ENCODE data around the gene MBNL2. TPM values are rescaled to one million over a fixed set of nuclear protein-coding genes. Genes with fewer than 3 reads are reported as not detected.
A peak's percentile ranks its signal among the peaks of the same experiment; 100 is the strongest.

Gene MBNL2
- total and polyA plus RNA-seq, 4 donors = 26.5 to 79.4 (median 55.7) TPM

DNA sequence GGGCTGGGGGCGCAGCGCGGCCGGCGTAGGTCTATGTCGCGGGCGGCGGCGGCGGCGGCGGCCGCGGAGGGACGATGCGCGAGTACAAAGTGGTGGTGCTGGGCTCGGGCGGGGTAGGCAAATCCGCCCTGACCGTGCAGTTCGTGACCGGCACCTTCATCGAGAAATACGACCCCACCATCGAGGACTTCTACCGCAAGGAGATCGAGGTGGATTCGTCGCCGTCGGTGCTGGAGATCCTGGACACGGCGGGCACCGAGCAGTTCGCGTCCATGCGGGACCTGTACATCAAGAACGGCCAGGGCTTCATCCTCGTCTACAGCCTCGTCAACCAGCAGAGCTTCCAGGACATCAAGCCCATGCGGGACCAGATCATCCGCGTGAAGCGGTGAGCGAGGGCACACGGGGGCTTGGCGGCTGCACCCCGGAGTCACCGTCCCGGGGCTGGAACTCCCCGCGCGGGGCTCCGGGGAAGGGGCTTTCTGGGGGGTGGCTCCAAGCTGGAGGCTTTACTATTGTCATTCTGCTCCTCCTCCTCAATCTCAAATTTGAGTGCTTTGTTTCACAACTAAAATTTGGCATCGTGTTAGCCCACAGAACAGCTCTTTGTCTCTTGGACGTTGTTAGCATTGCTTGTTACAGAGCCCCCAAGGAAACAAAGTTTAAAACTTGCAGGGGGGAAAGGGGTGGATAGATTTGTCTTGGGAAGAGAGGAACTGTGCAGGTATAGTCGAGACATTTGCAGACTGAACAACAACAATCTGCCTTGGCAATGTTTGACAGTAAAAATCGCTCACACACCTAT, 212.5 kb downstream of the MBNL2 start:
- peak; percentile 62 to 82 for DNase-seq
- intact Hi-C loops (cut with DNase I) = loop anchor here (10.0 kb wide), 2 partner anchors 180 to 320 kb away; no protein-coding TSS in a partner anchor
- H3K9me3 ChIP-seq (ENCODE audit: control insufficient read depth, low read length) = no peaks in the 10 kb centered on the region
- 0 to 1% methylated on average over 59 to 60 of the region's 60 CpGs for WGBS, 2 donors
- peak overlapping the region; percentile 88 to 96 for H3K4me3 ChIP-seq (ENCODE audit: low read length in 2 of 2)
- no peak for ATAC-seq (ENCODE audit: low FRiP score)
- H3K27me3 ChIP-seq (ENCODE audit: control insufficient read depth in 1 of 2, insufficient read depth in 2 of 2, low read length in 1 of 2) = no peaks in the 10 kb centered on the region
- peaks cover 3 to 8% of the 10 kb centered on the region in 2 donors for H3K4me1 ChIP-seq (ENCODE audit: control insufficient read depth in 1 of 2, insufficient read depth in 2 of 2, low read length in 2 of 2)
- H3K36me3 ChIP-seq (ENCODE audit: control insufficient read depth in 1 of 2, insufficient read depth in 2 of 2, low read length in 1 of 2) = no peaks in the 10 kb centered on the region
- H3K27ac ChIP-seq (ENCODE audit: low read depth in 1 of 2, low read length in 2 of 2) = peak overlapping the region in 1 of 2 donors; percentile 62

DNA sequence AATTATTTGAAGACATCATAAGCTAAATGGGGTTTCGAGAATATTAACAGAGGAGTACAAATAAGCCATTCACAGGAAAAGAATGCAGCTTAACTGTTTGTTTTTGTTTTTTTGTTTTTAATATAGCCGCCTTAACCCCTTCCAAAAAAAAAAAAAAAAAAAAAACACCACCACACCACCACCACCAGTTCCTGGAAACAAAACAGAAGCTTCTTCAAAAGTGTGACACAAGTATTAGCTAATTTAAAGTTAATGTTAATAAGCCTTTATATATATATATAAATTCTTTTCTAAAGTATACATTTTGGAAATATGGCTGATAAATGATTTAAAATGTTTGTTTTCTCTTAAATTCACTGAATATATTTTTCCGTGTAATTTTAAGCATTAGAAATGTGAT, 213.2 kb downstream of the MBNL2 start:
- H3K9me3 ChIP-seq (ENCODE audit: control insufficient read depth, low read length) = no peaks in the 10 kb centered on the region
- WGBS, 2 donors = 15 to 20% methylated on average over 3 of the region's 3 CpGs
- no peak overlapping the region for H3K27ac ChIP-seq (ENCODE audit: low read depth in 1 of 2, low read length in 2 of 2)
- peaks cover 3 to 8% of the 10 kb centered on the region in 2 donors for H3K4me1 ChIP-seq (ENCODE audit: control insufficient read depth in 1 of 2, insufficient read depth in 2 of 2, low read length in 2 of 2)
- intact Hi-C loops (cut with DNase I) = loop anchor here (10.0 kb wide), 2 partner anchors 181 to 321 kb away; no protein-coding TSS in a partner anchor
- DNase-seq = no peak
- ATAC-seq (ENCODE audit: low FRiP score) = no peak
- H3K27me3 ChIP-seq (ENCODE audit: control insufficient read depth in 1 of 2, insufficient read depth in 2 of 2, low read length in 1 of 2) = no peaks in the 10 kb centered on the region
- peak overlapping the region; percentile 88 to 96 for H3K4me3 ChIP-seq (ENCODE audit: low read length in 2 of 2)
- no peaks in the 10 kb centered on the region for H3K36me3 ChIP-seq (ENCODE audit: control insufficient read depth in 1 of 2, insufficient read depth in 2 of 2, low read length in 1 of 2)

DNA sequence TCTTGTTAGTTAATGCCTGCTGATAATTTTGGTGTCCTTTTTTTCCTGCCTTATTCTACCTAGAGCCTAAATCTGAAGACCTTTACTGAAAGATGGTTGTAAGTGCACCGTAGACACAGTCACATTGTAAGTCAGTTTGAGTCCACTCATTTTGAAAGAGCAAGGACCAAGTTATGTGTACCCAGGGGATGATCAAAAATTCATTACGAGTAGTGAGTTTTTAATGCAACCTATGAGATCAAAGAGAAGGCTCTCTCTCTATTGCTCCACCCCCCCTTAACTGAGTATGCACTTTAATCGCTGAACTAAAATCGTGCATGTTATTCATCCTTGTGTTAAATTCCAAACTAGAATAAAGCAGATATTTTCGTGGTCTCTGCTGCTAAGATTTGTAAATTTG, 213.7 kb downstream of the MBNL2 start:
- Histone ChIP-seq H3K4me1 (ENCODE audit: control insufficient read depth in 1 of 2, insufficient read depth in 2 of 2, low read length in 2 of 2) (peaks cover 3 to 8% of the 10 kb centered on the region in 2 donors), H3K27me3 (ENCODE audit: control insufficient read depth in 1 of 2, insufficient read depth in 2 of 2, low read length in 1 of 2) (no peaks in the 10 kb centered on the region), H3K36me3 (ENCODE audit: control insufficient read depth in 1 of 2, insufficient read depth in 2 of 2, low read length in 1 of 2) (no peaks in the 10 kb centered on the region), H3K4me3 (ENCODE audit: low read length in 2 of 2) (peak overlapping the region; percentile 47 to 96), H3K27ac (ENCODE audit: low read depth in 1 of 2, low read length in 2 of 2) (no peak overlapping the region), H3K9me3 (ENCODE audit: control insufficient read depth, low read length) (no peaks in the 10 kb centered on the region)
- 6 to 8% methylated on average over 5 of the region's 5 CpGs for WGBS, 2 donors
- DNase-seq (no peak), ATAC-seq (ENCODE audit: low FRiP score) (no peak)
- intact Hi-C loops (cut with DNase I) = loop anchor here (10.0 kb wide), 2 partner anchors 181 to 321 kb away; no protein-coding TSS in a partner anchor

DNA sequence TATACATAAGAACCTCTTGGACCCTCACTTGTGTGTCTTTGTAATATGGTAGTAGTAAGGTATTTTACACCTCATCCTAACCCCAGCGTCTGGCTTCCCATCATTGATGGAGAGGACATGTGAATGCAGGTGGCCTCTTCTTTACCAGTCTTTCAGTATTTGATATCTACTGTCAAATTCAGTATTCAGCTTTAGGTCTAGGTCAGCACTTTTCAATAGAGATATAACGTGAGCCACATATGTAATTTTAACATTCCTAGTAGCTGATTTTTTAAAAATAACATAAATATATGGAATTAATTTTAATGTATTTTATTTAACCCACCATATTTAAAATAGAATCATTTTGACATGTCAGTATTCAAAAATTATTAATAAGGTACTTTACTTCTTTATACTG, 214.7 kb downstream of the MBNL2 start:
- 78 to 88% methylated on average over 2 of the region's 2 CpGs for WGBS, 2 donors
- H3K27me3 ChIP-seq (ENCODE audit: control insufficient read depth in 1 of 2, insufficient read depth in 2 of 2, low read length in 1 of 2) = no peaks in the 10 kb centered on the region
- DNase-seq (no peak), ATAC-seq (ENCODE audit: low FRiP score) (no peak)
- intact Hi-C loops (cut with DNase I) = loop anchor here (10.0 kb wide), 2 partner anchors 182 to 322 kb away; no protein-coding TSS in a partner anchor
- peak overlapping the region in 1 of 2 donors; percentile 96 for H3K4me3 ChIP-seq (ENCODE audit: low read length in 2 of 2)
- no peaks in the 10 kb centered on the region for H3K9me3 ChIP-seq (ENCODE audit: control insufficient read depth, low read length)
- no peaks in the 10 kb centered on the region for H3K36me3 ChIP-seq (ENCODE audit: control insufficient read depth in 1 of 2, insufficient read depth in 2 of 2, low read length in 1 of 2)
- H3K27ac ChIP-seq (ENCODE audit: low read depth in 1 of 2, low read length in 2 of 2) = no peak overlapping the region
- peaks cover 3 to 8% of the 10 kb centered on the region in 2 donors for H3K4me1 ChIP-seq (ENCODE audit: control insufficient read depth in 1 of 2, insufficient read depth in 2 of 2, low read length in 2 of 2)

DNA sequence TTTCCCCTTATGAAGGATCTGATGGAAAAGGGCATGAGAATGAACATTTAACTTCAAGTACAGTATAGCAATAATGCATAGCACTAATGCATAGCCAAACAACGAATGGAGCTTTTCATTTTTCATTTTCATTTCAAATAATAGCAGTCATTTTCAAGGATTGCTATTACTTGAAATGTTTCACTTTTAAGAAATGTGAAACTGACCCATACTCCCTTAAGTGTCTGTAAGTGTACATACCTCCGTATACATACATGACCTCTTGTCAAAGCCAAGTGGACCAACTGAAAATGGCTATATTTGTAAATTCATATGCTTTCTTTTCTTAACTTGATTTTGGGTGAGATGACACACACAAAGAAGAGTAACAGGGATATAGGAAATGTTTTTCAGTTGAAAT, 215.6 kb downstream of the MBNL2 start:
- Histone ChIP-seq H3K27ac (ENCODE audit: low read depth in 1 of 2, low read length in 2 of 2) (no peak overlapping the region), H3K4me1 (ENCODE audit: control insufficient read depth in 1 of 2, insufficient read depth in 2 of 2, low read length in 2 of 2) (peaks cover 3 to 8% of the 10 kb centered on the region in 2 donors), H3K27me3 (ENCODE audit: control insufficient read depth in 1 of 2, insufficient read depth in 2 of 2, low read length in 1 of 2) (no peaks in the 10 kb centered on the region), H3K9me3 (ENCODE audit: control insufficient read depth, low read length) (no peaks in the 10 kb centered on the region), H3K4me3 (ENCODE audit: low read length in 2 of 2) (peak overlapping the region in 1 of 2 donors; percentile 10), H3K36me3 (ENCODE audit: control insufficient read depth in 1 of 2, insufficient read depth in 2 of 2, low read length in 1 of 2) (no peaks in the 10 kb centered on the region)
- intact Hi-C loops (cut with DNase I) = loop anchor here (10.0 kb wide), 2 partner anchors 183 to 323 kb away; no protein-coding TSS in a partner anchor
- 64 to 69% methylated on average over 2 of the region's 2 CpGs for WGBS, 2 donors
- no peak for ATAC-seq (ENCODE audit: low FRiP score)
- no peak for DNase-seq

DNA sequence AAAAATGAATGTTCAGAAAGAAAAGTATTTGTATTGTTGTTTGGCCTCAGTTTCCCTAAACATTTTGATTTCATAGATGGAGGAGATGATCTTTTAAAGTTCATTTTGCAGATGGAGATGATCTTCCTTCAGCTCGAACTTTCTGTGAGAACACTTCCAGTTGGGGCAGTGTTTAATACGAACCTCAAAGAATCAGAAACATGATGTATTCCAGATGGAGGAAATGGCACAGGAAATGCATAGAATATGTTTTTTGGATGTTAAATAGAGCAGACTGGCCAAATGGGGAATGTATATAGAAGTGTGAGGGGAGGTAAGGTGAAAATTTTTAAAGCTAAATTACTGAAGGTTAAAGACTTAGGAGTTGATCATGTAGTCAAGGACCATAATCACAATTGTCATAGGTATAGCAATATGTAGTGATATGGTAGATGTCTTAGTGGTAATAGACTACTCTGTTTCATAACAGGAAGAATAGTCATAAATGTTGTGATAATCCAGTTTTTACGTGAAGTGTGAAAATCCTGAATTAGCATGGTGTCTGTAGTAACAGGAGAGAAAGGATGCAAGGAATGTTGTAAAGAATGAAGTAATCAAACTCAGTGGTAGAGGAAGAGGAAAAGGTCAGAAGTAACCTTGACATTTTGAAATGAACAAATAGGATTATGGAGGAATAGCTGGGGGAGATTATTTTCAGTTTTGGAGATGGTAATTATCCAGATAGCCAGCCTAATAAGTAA, 216.9 kb downstream of the MBNL2 start:
- intact Hi-C loops (cut with DNase I) = loop anchor here (10.0 kb wide), 2 partner anchors 184 to 324 kb away; no protein-coding TSS in a partner anchor
- 71 to 78% methylated on average over 3 of the region's 3 CpGs for WGBS, 2 donors
- ATAC-seq (ENCODE audit: low FRiP score) = no peak
- Histone ChIP-seq H3K9me3 (ENCODE audit: control insufficient read depth, low read length) (no peaks in the 10 kb centered on the region), H3K4me1 (ENCODE audit: control insufficient read depth in 1 of 2, insufficient read depth in 2 of 2, low read length in 2 of 2) (peaks cover 3 to 8% of the 10 kb centered on the region in 2 donors), H3K27ac (ENCODE audit: low read depth in 1 of 2, low read length in 2 of 2) (no peak overlapping the region), H3K4me3 (ENCODE audit: low read length in 2 of 2) (no peak overlapping the region), H3K36me3 (ENCODE audit: control insufficient read depth in 1 of 2, insufficient read depth in 2 of 2, low read length in 1 of 2) (no peaks in the 10 kb centered on the region), H3K27me3 (ENCODE audit: control insufficient read depth in 1 of 2, insufficient read depth in 2 of 2, low read length in 1 of 2) (no peaks in the 10 kb centered on the region)
- DNase-seq = no peak

DNA sequence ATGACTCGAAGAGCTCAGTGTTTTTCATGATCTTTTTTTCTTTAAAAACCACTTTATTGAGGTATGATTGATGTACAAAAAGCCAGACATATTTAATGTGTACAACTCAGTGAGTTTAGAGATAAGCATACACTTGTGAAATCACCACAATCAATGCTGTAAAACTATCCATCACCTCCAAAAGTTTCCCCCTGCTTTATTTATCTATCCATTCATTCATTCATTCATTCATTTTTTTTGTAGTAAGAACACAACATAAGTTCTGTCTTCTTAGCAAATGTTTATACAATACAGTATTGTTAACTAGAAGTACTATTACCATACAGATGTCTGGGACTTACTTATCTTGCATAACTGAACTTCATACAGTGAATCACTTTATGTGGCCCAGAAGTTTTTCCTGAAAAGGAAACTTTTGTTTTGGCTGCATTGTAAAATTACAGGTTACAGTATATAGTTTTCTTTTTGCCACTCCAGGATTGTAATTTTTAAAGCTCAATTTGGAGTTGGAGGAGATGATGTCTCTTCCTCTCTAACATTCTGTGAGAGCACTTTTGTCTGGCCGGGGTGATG, 218.6 kb downstream of the MBNL2 start:
- H3K4me3 ChIP-seq (ENCODE audit: low read length in 2 of 2) = no peak overlapping the region
- H3K27me3 ChIP-seq (ENCODE audit: control insufficient read depth in 1 of 2, insufficient read depth in 2 of 2, low read length in 1 of 2) = no peaks in the 10 kb centered on the region
- H3K9me3 ChIP-seq (ENCODE audit: control insufficient read depth, low read length) = no peaks in the 10 kb centered on the region
- H3K27ac ChIP-seq (ENCODE audit: low read depth in 1 of 2, low read length in 2 of 2) = no peak overlapping the region
- H3K36me3 ChIP-seq (ENCODE audit: control insufficient read depth in 1 of 2, insufficient read depth in 2 of 2, low read length in 1 of 2) = peaks cover 0 to 2% of the 10 kb centered on the region in 2 donors
- peaks cover 3 to 8% of the 10 kb centered on the region in 2 donors for H3K4me1 ChIP-seq (ENCODE audit: control insufficient read depth in 1 of 2, insufficient read depth in 2 of 2, low read length in 2 of 2)
- 53 to 54% methylated on average over 2 of the region's 2 CpGs for WGBS, 2 donors
- ATAC-seq (ENCODE audit: low FRiP score) (no peak), DNase-seq (no peak)
- intact Hi-C loops (cut with DNase I) = no loop called here

DNA sequence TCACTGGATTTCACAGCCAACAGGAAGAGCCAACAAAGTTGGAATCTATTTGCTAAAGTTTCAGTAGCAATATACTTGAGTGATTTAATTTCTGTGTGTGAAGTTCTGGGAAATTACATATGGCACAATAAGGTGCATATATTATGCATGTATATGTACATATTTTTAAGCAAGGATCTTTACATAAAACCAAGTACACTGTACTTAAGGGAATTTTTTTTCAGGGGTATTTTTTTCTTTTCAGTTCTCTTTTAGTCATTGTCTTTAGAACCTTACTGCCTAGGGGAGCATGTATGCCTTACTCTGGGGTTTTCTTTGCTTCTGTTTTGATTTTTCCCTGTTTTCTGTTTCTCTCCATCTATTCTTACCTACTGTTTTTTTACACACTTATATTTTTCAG, 219.2 kb downstream of the MBNL2 start:
- ATAC-seq (ENCODE audit: low FRiP score) (no peak), DNase-seq (no peak)
- H3K4me1 ChIP-seq (ENCODE audit: control insufficient read depth in 1 of 2, insufficient read depth in 2 of 2, low read length in 2 of 2) = peaks cover 3 to 8% of the 10 kb centered on the region in 2 donors
- no peaks in the 10 kb centered on the region for H3K9me3 ChIP-seq (ENCODE audit: control insufficient read depth, low read length)
- H3K27ac ChIP-seq (ENCODE audit: low read depth in 1 of 2, low read length in 2 of 2) = no peak overlapping the region
- intact Hi-C loops (cut with DNase I) = no loop called here
- peaks cover 0 to 2% of the 10 kb centered on the region in 2 donors for H3K36me3 ChIP-seq (ENCODE audit: control insufficient read depth in 1 of 2, insufficient read depth in 2 of 2, low read length in 1 of 2)
- no peaks in the 10 kb centered on the region for H3K27me3 ChIP-seq (ENCODE audit: control insufficient read depth in 1 of 2, insufficient read depth in 2 of 2, low read length in 1 of 2)
- no peak overlapping the region for H3K4me3 ChIP-seq (ENCODE audit: low read length in 2 of 2)

Data from aorta (tissue), 5 donors.